B cell (primary cell): Measurements from ENCODE around the gene MS4A13. TPM values are rescaled to one million over a fixed set of nuclear protein-coding genes. Genes with fewer than 3 reads are reported as not detected.

Source experiments
- ATAC-seq: fragments of 200-7000 bp; cut with Tn5 transposase; one replicate; pipeline ENCODE4 v1.10.0; 2021; ENCODE audit warnings: low read depth, mild to moderate bottlenecking, moderate number of reproducible peaks, moderate library complexity
- CTCF ChIA-PET: fragments of 350-600 bp; sonication (Branson Sonifier 250); formaldehyde crosslinking; loops from one replicate; lab custom pipeline; 2021; ENCODE audit warnings: antibody characterized with exemption, inconsistent platforms; lab: Charles Lee
- POLR2A ChIA-PET: fragments of 350-600 bp; sonication (Branson Sonifier 250); formaldehyde crosslinking; loops from one replicate; lab custom pipeline; 2021; ENCODE audit warnings: antibody characterized with exemption; lab: Charles Lee
- DNase-seq: peaks from one replicate; pipeline ENCODE4 v3.0.0; 2013
- H2AFZ ChIP-seq: 2 replicates; pipeline ENCODE4 v1.6.1; 2012; ENCODE audit warnings: mild to moderate bottlenecking, low read depth, low read length; ENCODE audit not compliant: insufficient read depth, poor library complexity, severe bottlenecking
- H3K27ac ChIP-seq, 2 donors: 1 replicate in 1 of 2; 2 replicates in 1 of 2; pipeline ENCODE4 v1.5.1; 2012 to 2013; ENCODE audit warnings: low read length in 2 of 2, mild to moderate bottlenecking in 2 of 2, moderate library complexity in 1 of 2
- H3K27me3 ChIP-seq, 4 experiments: fragments of 200-600 bp in 1 of 4; sonication (generic) in 1 of 4; replicated peaks in 1 of 4; 1 replicate in 2 of 4; 2 replicates in 2 of 4; pipeline versions ENCODE4 v1.6.1 to v1.7.0; 2013 to 2016; ENCODE audit warnings: low read length in 3 of 4, mild to moderate bottlenecking in 2 of 4, mixed read lengths in 1 of 4, moderate library complexity in 1 of 4; ENCODE audit not compliant: insufficient read depth in 4 of 4, control insufficient read depth in 3 of 4; ENCODE audit errors: control extremely low read depth in 1 of 4
- H3K36me3 ChIP-seq, 2 experiments: replicated peaks in 1 of 2; 1 replicate in 1 of 2; 2 replicates in 1 of 2; pipeline versions ENCODE4 v1.6.1 to v1.7.1; 2013; ENCODE audit warnings: low read length in 1 of 2; ENCODE audit not compliant: insufficient read depth in 2 of 2, control insufficient read depth in 1 of 2; ENCODE audit errors: control extremely low read depth in 1 of 2, extremely low read depth in 1 of 2
- H3K4me1 ChIP-seq, 2 donors: fragments of 200-600 bp in 1 of 2; sonication (generic) in 1 of 2; 1 replicate in 1 of 2; 2 replicates in 1 of 2; pipeline versions ENCODE4 v1.5.1 to v1.6.1; 2013 to 2017; ENCODE audit warnings: low read length in 2 of 2; ENCODE audit not compliant: control insufficient read depth in 2 of 2, insufficient read depth in 2 of 2
- H3K4me2 ChIP-seq: replicated peaks from 2 replicates; pipeline ENCODE3; 2012; ENCODE audit warnings: mild to moderate bottlenecking, low read depth, low read length; ENCODE audit not compliant: poor library complexity, severe bottlenecking
- H3K4me3 ChIP-seq, 5 experiments: fragments of 200-600 bp in 1 of 5; sonication (generic) in 1 of 5; 1 replicate in 3 of 5; 2 replicates in 2 of 5; pipeline versions ENCODE4 v1.5.1 to v1.7.0; 2011 to 2016; ENCODE audit warnings: low read length in 4 of 5, mild to moderate bottlenecking in 4 of 5, low read depth in 2 of 5, control low read depth in 1 of 5, moderate library complexity in 1 of 5; ENCODE audit not compliant: insufficient read depth in 1 of 5; ENCODE audit errors: control extremely low read depth in 1 of 5, extremely low read depth in 1 of 5
- H3K79me2 ChIP-seq: fragments of 200-600 bp; sonication (generic); one replicate; pipeline ENCODE4 v1.6.0; 2016; ENCODE audit warnings: low read length; ENCODE audit not compliant: control insufficient read depth, insufficient read depth
- H3K9ac ChIP-seq: fragments of 200-600 bp; sonication (generic); 2 replicates; pipeline ENCODE4 v1.6.1; 2017; ENCODE audit warnings: mild to moderate bottlenecking, low read length, moderate library complexity
- H3K9me3 ChIP-seq, 3 donors: one replicate each; pipeline versions ENCODE4 v1.6.1 to v1.7.1; 2013; ENCODE audit warnings: low read length in 2 of 3; ENCODE audit not compliant: control insufficient read depth in 2 of 3, insufficient read depth in 1 of 3; ENCODE audit errors: control extremely low read depth in 1 of 3
- H4K20me1 ChIP-seq: 2 replicates; pipeline ENCODE4 v1.6.0; 2012; ENCODE audit warnings: mild to moderate bottlenecking, low read length; ENCODE audit not compliant: insufficient read depth, control insufficient read depth, poor library complexity, severe bottlenecking
- H3K27ac Mint-ChIP-seq: one replicate; pipeline ENCODE4 v1.8.0; 2021; ENCODE audit warnings: mixed read lengths
- H3K27me3 Mint-ChIP-seq: one replicate; pipeline ENCODE4 v1.8.0; 2021; ENCODE audit warnings: mixed read lengths
- H3K4me1 Mint-ChIP-seq: one replicate; pipeline ENCODE4 v1.8.0; 2021; ENCODE audit warnings: mixed read lengths
- H3K4me3 Mint-ChIP-seq: one replicate; pipeline ENCODE4 v1.8.0; 2021; ENCODE audit warnings: mixed read lengths
- H3K9me3 Mint-ChIP-seq: one replicate; pipeline ENCODE4 v1.8.0; 2022; ENCODE audit warnings: mixed read lengths; ENCODE audit not compliant: insufficient read depth
- EZH2 ChIP-seq: IDR thresholded peaks from 2 replicates; pipeline ENCODE4 v1.6.1; 2012; ENCODE audit warnings: borderline replicate concordance, low read depth, mild to moderate bottlenecking, moderate library complexity, low read length; ENCODE audit not compliant: insufficient read depth, poor library complexity, severe bottlenecking
- WGBS: methylation state at CpG from one replicate; pipeline ENCODE4 v1.1.5; 2013; ENCODE audit warnings: missing lambda C conversion rate; ENCODE audit not compliant: insufficient coverage; 5-methylcytosine and 5-hydroxymethylcytosine counted together
- intact Hi-C: fragments of 100-400 bp; cut with micrococcal nuclease; formaldehyde crosslinking; loops from one replicate; pipeline ENCODE4 v1.10.0; 2022
- polyA plus RNA-seq: library from polyadenylated mRNA; depleted of rRNA; stranded (reverse); fragments of >200 nt; gene quantifications from 2 replicates; pipeline ENCODE4 v1.2.3, GENCODE V29; 2012
- total RNA-seq, 2 donors: library from RNA; stranded (reverse); fragments of 120-200 nt in 1 of 2; gene quantifications; 1 replicate in 1 of 2; 2 replicates in 1 of 2; pipeline versions ENCODE4 v1.2.3 to v1.2.4, GENCODE V29; 2013 to 2022
- TF ChIP-seq, protein P1 (sequence below): fragments of 200-600 bp; IDR thresholded peaks from one replicate; pipeline ENCODE4 v1.8.0; 2022; ENCODE audit warnings: antibody characterized with exemption, mild to moderate bottlenecking

The MS4A13 gene
- total and polyA plus RNA-seq, 2 donors (not counting 1 experiment from before 2014, with no cell fraction given): not detected

DNA sequence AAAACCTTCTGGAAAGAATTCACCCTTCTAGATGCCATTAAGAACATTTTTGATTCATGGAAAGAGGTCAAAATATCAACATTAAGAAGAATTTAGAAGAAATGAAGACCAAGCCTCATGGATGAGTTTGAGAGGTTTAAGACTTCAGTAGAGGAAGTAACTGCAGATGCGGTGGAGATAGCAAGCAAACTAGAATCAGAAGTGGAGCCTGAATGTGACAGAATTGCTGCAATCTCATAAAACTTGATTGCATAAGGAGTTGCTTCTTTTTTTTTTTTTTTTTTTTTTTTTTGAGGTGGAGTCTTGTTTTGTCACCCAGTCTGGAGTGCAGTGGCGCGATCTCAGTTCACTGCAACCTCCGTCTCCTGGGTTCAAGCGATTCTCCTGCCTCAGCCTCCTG, 51.6 kb downstream of the MS4A13 start:
- Histone ChIP-seq H3K4me1 (peaks cover 8 to 22% of the 10 kb centered on the region in 2 donors), H3K9me3 (peaks cover 1 to 10% (median 8%) of the 10 kb centered on the region in 3 donors), H3K4me3 (no peak overlapping the region), H3K4me2 (no peak overlapping the region), H4K20me1 (no peaks in the 10 kb centered on the region), H3K36me3 (no peaks in the 10 kb centered on the region), H3K27ac (no peak overlapping the region), H3K79me2 (no peaks in the 10 kb centered on the region), H3K27me3 (peaks cover 0 to 2% (median 0%) of the 10 kb centered on the region in 4 experiments), H3K9ac (no peak overlapping the region), H2AFZ (no peak overlapping the region)
- Mint-ChIP-seq H3K4me3 (no peak overlapping the region), H3K27ac (no peak overlapping the region), H3K4me1 (peaks cover 25% of the 10 kb centered on the region), H3K9me3 (peaks cover 11% of the 10 kb centered on the region), H3K27me3 (no peaks in the 10 kb centered on the region)
- CTCF ChIA-PET: no interaction called here
- TF ChIP-seq EZH2: no peak
- TF ChIP-seq, protein P1, sequence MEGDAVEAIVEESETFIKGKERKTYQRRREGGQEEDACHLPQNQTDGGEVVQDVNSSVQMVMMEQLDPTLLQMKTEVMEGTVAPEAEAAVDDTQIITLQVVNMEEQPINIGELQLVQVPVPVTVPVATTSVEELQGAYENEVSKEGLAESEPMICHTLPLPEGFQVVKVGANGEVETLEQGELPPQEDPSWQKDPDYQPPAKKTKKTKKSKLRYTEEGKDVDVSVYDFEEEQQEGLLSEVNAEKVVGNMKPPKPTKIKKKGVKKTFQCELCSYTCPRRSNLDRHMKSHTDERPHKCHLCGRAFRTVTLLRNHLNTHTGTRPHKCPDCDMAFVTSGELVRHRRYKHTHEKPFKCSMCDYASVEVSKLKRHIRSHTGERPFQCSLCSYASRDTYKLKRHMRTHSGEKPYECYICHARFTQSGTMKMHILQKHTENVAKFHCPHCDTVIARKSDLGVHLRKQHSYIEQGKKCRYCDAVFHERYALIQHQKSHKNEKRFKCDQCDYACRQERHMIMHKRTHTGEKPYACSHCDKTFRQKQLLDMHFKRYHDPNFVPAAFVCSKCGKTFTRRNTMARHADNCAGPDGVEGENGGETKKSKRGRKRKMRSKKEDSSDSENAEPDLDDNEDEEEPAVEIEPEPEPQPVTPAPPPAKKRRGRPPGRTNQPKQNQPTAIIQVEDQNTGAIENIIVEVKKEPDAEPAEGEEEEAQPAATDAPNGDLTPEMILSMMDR: no peak
- intact Hi-C loops: no loop called here
- ATAC-seq (no peak), DNase-seq (no peak)
- 38% methylated on average over 1 of the region's 5 CpGs for WGBS
- POLR2A ChIA-PET: no interaction called here

DNA sequence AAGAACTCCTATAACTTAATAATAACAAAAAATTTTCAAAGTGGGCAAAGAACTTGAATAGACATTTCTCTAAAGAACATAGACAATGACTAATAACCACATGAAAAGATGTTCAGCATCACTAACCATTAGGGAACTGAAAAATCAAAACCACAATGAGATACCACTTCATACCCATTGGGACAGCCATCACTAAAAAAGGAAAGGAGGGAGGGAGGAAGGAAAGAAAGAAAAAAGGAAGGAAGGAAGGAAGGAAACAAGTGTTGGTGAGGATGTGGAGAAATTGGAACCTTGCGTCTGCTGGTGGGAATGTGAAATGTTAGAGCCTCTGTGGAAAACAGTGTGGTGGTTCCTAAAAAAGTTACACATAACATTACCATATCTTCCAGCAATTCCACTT, 55.8 kb downstream of the MS4A13 start:
- Mint-ChIP-seq H3K27me3 (no peaks in the 10 kb centered on the region), H3K4me3 (no peak overlapping the region), H3K4me1 (peaks cover 19% of the 10 kb centered on the region), H3K27ac (peak overlapping the region; percentile 16), H3K9me3 (peaks cover 2% of the 10 kb centered on the region)
- no peaks in the 10 kb centered on the region for H3K36me3 ChIP-seq
- POLR2A ChIA-PET: no interaction called here
- ATAC-seq (peak; percentile 82), DNase-seq (peak; percentile 72)
- no peak overlapping the region for H3K4me3 ChIP-seq
- H3K9ac ChIP-seq: no peak overlapping the region
- TF ChIP-seq EZH2: no peak
- no peaks in the 10 kb centered on the region for H3K9me3 ChIP-seq
- H3K79me2 ChIP-seq: no peaks in the 10 kb centered on the region
- intact Hi-C loops: loop anchor here (1.0 to 10.0 kb wide), 3 partner anchors 46 to 204 kb away; no protein-coding TSS in a partner anchor
- H2AFZ ChIP-seq: no peak overlapping the region
- peak overlapping the region; percentile 31 for H3K4me2 ChIP-seq
- no peak overlapping the region for H3K27ac ChIP-seq
- H3K27me3 ChIP-seq: no peaks in the 10 kb centered on the region
- H4K20me1 ChIP-seq: no peaks in the 10 kb centered on the region
- CTCF ChIA-PET: no interaction called here
- no CpG with 5 or more reads among the region's 1 CpG for WGBS
- H3K4me1 ChIP-seq: peaks cover 8 to 17% of the 10 kb centered on the region in 2 donors
